ENCODE results near the gene PAFAH1B1.

DNA sequence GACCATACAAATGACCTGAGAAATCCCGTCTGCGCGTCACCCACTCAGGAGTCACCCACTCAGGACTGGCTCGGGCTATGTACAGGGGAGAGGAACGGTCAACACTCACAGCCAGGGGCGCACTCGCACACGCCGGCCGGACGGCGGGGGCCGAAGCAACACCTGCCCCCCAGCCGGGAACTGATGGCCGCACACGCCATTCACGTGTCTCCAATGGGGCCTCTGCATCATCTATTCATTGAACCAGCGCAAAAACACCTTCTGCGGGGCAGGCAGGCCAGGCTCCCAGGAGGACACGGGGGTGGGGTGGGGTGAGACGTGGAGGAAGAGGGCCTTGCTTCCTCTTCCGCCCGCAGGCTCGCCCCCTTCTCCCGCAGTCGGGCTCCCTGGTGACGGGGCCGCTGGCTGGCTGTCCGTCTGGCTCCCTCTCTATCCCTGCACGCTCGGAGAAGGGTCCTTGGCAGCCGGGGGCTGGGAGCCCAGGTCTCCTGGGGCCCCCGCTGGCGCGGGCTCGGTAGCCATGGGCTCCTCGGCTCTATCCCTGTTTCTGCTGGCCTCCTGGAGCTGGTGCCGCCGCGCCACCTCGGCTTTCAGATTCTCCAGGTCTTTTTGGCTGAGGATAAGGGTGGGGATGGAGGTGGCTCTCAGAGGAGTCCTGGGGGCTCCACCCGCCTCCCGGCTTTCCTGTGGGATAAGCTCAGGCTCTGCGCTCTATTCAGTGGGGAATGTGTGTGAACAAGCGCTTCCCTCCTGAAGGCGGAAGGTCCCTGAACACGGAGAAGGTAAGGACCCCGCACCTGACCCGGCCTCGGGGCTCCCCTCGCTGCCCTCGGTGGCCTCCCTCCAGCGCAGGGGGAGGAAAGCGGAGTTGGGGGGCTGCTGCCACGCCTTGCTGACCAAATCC is 97.0 kb downstream of the PAFAH1B1 start:
- TF ChIP-seq, protein P1, sequence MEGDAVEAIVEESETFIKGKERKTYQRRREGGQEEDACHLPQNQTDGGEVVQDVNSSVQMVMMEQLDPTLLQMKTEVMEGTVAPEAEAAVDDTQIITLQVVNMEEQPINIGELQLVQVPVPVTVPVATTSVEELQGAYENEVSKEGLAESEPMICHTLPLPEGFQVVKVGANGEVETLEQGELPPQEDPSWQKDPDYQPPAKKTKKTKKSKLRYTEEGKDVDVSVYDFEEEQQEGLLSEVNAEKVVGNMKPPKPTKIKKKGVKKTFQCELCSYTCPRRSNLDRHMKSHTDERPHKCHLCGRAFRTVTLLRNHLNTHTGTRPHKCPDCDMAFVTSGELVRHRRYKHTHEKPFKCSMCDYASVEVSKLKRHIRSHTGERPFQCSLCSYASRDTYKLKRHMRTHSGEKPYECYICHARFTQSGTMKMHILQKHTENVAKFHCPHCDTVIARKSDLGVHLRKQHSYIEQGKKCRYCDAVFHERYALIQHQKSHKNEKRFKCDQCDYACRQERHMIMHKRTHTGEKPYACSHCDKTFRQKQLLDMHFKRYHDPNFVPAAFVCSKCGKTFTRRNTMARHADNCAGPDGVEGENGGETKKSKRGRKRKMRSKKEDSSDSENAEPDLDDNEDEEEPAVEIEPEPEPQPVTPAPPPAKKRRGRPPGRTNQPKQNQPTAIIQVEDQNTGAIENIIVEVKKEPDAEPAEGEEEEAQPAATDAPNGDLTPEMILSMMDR (IDR thresholded peaks at IDR 0.05), result no peak
- no peak for TF ChIP-seq POLR2A (IDR thresholded peaks at IDR 0.05)

Measured in esophagus squamous epithelium (tissue), 4 donors.